Common myeloid progenitor, CD34-positive (primary cell): Measurements from ENCODE around the gene LIPC.

Source experiments
- CTCF ChIA-PET: fragments of 350-600 bp; sonication (Branson Sonifier 250); formaldehyde crosslinking; loops from one replicate; lab custom pipeline; 2021; ENCODE audit warnings: antibody characterized with exemption; lab: Charles Lee
- POLR2A ChIA-PET: fragments of 350-600 bp; sonication (Branson Sonifier 250); formaldehyde crosslinking; loops from one replicate; lab custom pipeline; 2021; ENCODE audit warnings: antibody characterized with exemption; lab: Charles Lee
- DNase-seq, 3 donors: peaks; one replicate each; pipeline versions ENCODE4 v3.0.0 to v3.0.0-alpha.2; 2013
- H3K27ac ChIP-seq, 2 experiments: 1 replicate in 1 of 2; 2 replicates in 1 of 2; pipeline ENCODE4 v1.7.0; 2013; ENCODE audit warnings: inconsistent platforms in 2 of 2, low read length in 2 of 2, mild to moderate bottlenecking in 2 of 2, low read depth in 1 of 2, moderate library complexity in 1 of 2; ENCODE audit not compliant: severe bottlenecking in 2 of 2, insufficient read depth in 1 of 2, poor library complexity in 1 of 2
- H3K27me3 ChIP-seq, 5 experiments: replicated peaks in 2 of 5; 1 replicate in 3 of 5; 2 replicates in 2 of 5; pipeline versions ENCODE4 v1.6.1 to v1.7.0; 2013; ENCODE audit warnings: low read length in 4 of 5, mild to moderate bottlenecking in 2 of 5, moderate library complexity in 2 of 5, inconsistent platforms in 1 of 5; ENCODE audit not compliant: insufficient read depth in 5 of 5, control insufficient read depth in 4 of 5
- H3K36me3 ChIP-seq, 4 experiments: 1 replicate in 2 of 4; 2 replicates in 2 of 4; pipeline versions ENCODE4 v1.6.1 to v1.7.0; 2013; ENCODE audit warnings: low read length in 3 of 4, control low read depth in 1 of 4, mild to moderate bottlenecking in 1 of 4; ENCODE audit not compliant: control insufficient read depth in 4 of 4, insufficient read depth in 4 of 4
- H3K4me1 ChIP-seq, 4 experiments: 1 replicate in 3 of 4; 2 replicates in 1 of 4; pipeline versions ENCODE4 v1.6.1 to v1.7.1; 2013; ENCODE audit warnings: low read length in 3 of 4, mild to moderate bottlenecking in 3 of 4, control low read depth in 1 of 4, inconsistent platforms in 1 of 4, moderate library complexity in 1 of 4; ENCODE audit not compliant: control insufficient read depth in 4 of 4, insufficient read depth in 4 of 4; ENCODE audit errors: control extremely low read depth in 1 of 4
- H3K4me3 ChIP-seq, 7 experiments: 1 replicate in 4 of 7; 2 replicates in 3 of 7; pipeline versions ENCODE4 v1.5.1 to v1.7.0; 2013; ENCODE audit warnings: mild to moderate bottlenecking in 7 of 7, low read length in 6 of 7, moderate library complexity in 6 of 7, inconsistent platforms in 2 of 7, low read depth in 2 of 7, control low read depth in 1 of 7; ENCODE audit not compliant: insufficient read depth in 4 of 7, control insufficient read depth in 1 of 7; ENCODE audit errors: extremely low read depth in 1 of 7
- H3K9me3 ChIP-seq, 5 experiments: 1 replicate in 4 of 5; 2 replicates in 1 of 5; pipeline versions ENCODE4 v1.6.1 to v1.7.1; 2013; ENCODE audit warnings: low read length in 4 of 5, mild to moderate bottlenecking in 2 of 5, inconsistent platforms in 1 of 5, low read depth in 1 of 5, moderate library complexity in 1 of 5; ENCODE audit not compliant: control insufficient read depth in 4 of 5, insufficient read depth in 2 of 5; ENCODE audit errors: control extremely low read depth in 1 of 5
- WGBS: methylation state at CpG from one replicate; pipeline ENCODE4 v1.1.5; 2013; ENCODE audit not compliant: insufficient coverage; 5-methylcytosine and 5-hydroxymethylcytosine counted together

LIPC gene

GRCh38 chr15:58465866-58466517, 34.2 kb downstream of the LIPC start:
- Histone ChIP-seq H3K36me3 (no peaks in the 10 kb centered on the region), H3K27ac (no peak overlapping the region), H3K4me1 (no peaks in the 10 kb centered on the region), H3K27me3 (no peaks in the 10 kb centered on the region), H3K4me3 (no peak overlapping the region), H3K9me3 (no peaks in the 10 kb centered on the region)
- DNase-seq = no peak
- CTCF ChIA-PET = no interaction called here
- POLR2A ChIA-PET = no interaction called here
- whole genome bisulfite sequencing = 100% methylated on average over 5 of the region's 7 CpGs

GRCh38 chr15:58466566-58466965, 34.8 kb downstream of the LIPC start:
- H3K27me3 ChIP-seq = no peaks in the 10 kb centered on the region
- H3K27ac ChIP-seq = no peak overlapping the region
- H3K4me3 ChIP-seq = no peak overlapping the region
- H3K4me1 ChIP-seq = no peaks in the 10 kb centered on the region
- ChIA-PET POLR2A (no interaction called here), CTCF (no interaction called here)
- 100% methylated on average over 1 of the region's 2 CpGs for WGBS
- H3K36me3 ChIP-seq = no peaks in the 10 kb centered on the region
- DNase-seq = no peak
- H3K9me3 ChIP-seq = no peaks in the 10 kb centered on the region

- Histone ChIP-seq H3K4me1 (peaks cover 0 to under 1% (median 0%) of the 10 kb centered on the region in 4 experiments), H3K9me3 (no peaks in the 10 kb centered on the region), H3K27ac (no peak overlapping the region), H3K36me3 (no peaks in the 10 kb centered on the region), H3K27me3 (no peaks in the 10 kb centered on the region), H3K4me3 (no peak overlapping the region)
- ChIA-PET CTCF (no interaction called here), POLR2A (no interaction called here)
- 94% methylated on average over 15 of the region's 15 CpGs for WGBS
- no peak for DNase-seq
Observed at GRCh38 chr15:58467121-58467721, 35.4 kb downstream of the LIPC start.

- peaks cover 0 to 6% (median 3%) of the 10 kb centered on the region in 4 experiments for H3K4me1 ChIP-seq
- H3K9me3 ChIP-seq = no peaks in the 10 kb centered on the region
- no peak overlapping the region for H3K4me3 ChIP-seq
- DNase-seq = no peak
- H3K36me3 ChIP-seq = no peaks in the 10 kb centered on the region
- ChIA-PET POLR2A (no interaction called here), CTCF (interaction anchor here (0.7 to 1.9 kb wide), 2 partner anchors 8 to 9 kb away, joined by 3 to 5 read pairs; no protein-coding TSS in a partner anchor)
- H3K27ac ChIP-seq = no peak overlapping the region
- 100% methylated on average over 7 of the region's 9 CpGs for WGBS
- H3K27me3 ChIP-seq = no peaks in the 10 kb centered on the region
Observed at GRCh38 chr15:58467722-58468423, 36.1 kb downstream of the LIPC start.

GRCh38 chr15:58469432-58470353, 37.9 kb downstream of the LIPC start:
- no peaks in the 10 kb centered on the region for H3K27me3 ChIP-seq
- CTCF ChIA-PET = interaction anchor here (1.9 kb wide), 1 partner anchor 10 kb away, joined by 5 read pairs; no protein-coding TSS in a partner anchor
- H3K36me3 ChIP-seq = no peaks in the 10 kb centered on the region
- peak in 1 of 3 donors; percentile 30 for DNase-seq
- no peak overlapping the region for H3K27ac ChIP-seq
- no peaks in the 10 kb centered on the region for H3K9me3 ChIP-seq
- peaks cover 2 to 24% (median 18%) of the 10 kb centered on the region in 4 experiments for H3K4me1 ChIP-seq
- no peak overlapping the region for H3K4me3 ChIP-seq
- POLR2A ChIA-PET = no interaction called here
- 98% methylated on average over 7 of the region's 11 CpGs for WGBS

GRCh38 chr15:58471348-58471747, 39.6 kb downstream of the LIPC start:
- DNase-seq = no peak
- Histone ChIP-seq H3K4me1 (peaks cover 8 to 41% (median 34%) of the 10 kb centered on the region in 4 experiments), H3K27me3 (no peaks in the 10 kb centered on the region), H3K4me3 (no peak overlapping the region), H3K27ac (no peak overlapping the region), H3K36me3 (no peaks in the 10 kb centered on the region), H3K9me3 (no peaks in the 10 kb centered on the region)
- ChIA-PET CTCF (interaction anchor here (1.8 kb wide), 1 partner anchor 10 kb away, joined by 6 read pairs; no protein-coding TSS in a partner anchor), POLR2A (interaction anchor here (0.6 kb wide), 1 partner anchor 37 kb away, joined by 5 read pairs; no protein-coding TSS in a partner anchor)
- WGBS = no CpG with 5 or more reads among the region's 1 CpG
